HG02588 (cell line): ENCODE data around the gene SPINT2.

Experiments used
- ATAC-seq: cut with Tn5 transposase; IDR thresholded peaks from one replicate; pipeline ENCODE4 v1.9.1; 2021; ENCODE audit warnings: mild to moderate bottlenecking, moderate library complexity; ENCODE audit not compliant: unreplicated experiment

SPINT2 gene

DNA sequence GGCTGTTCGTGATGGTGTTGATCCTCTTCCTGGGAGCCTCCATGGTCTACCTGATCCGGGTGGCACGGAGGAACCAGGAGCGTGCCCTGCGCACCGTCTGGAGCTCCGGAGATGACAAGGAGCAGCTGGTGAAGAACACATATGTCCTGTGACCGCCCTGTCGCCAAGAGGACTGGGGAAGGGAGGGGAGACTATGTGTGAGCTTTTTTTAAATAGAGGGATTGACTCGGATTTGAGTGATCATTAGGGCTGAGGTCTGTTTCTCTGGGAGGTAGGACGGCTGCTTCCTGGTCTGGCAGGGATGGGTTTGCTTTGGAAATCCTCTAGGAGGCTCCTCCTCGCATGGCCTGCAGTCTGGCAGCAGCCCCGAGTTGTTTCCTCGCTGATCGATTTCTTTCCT lies 27.5 kb downstream of the SPINT2 start:
- ATAC-seq, result no peak

DNA sequence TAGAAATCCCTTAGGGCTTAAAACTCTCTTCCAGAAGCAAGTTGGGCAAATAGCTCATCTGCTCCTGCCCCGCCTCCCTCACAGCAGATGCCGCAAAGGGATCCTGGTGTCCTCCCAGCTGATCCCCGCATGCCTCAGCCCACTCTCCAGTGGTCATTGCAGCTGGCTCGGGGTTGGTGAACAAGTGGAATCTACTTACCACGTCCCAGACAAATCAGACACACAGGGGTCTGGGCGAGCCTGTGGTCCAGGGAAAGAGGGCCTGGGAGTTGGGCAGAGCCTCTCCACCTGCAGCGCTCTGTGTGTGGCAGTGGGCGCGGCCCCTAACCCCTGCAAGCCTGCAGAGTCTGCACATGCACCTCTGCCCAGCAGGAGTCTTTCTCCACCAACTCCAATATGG lies 28.9 kb downstream of the SPINT2 start:
- no peak for ATAC-seq

DNA sequence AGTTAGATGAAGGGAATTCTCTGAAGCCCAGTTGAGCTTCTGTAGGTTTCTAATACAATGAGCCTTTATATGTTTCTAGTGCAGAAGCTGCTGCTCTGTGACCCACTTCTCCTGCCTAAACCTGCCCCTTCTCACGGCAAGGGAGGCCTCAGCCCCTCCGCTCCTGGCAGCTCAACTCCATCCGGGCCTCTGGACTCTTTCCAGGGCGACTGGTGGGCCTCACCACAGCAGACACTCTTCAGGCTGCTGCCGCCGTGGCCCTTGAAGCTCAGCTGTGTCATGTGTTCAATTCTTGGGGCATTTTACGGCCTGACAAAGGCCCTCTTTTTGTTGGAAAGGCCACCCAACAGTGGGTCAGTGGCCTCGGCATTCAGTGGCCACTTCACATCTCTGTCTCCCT lies 29.7 kb downstream of the SPINT2 start:
- no peak for ATAC-seq

DNA sequence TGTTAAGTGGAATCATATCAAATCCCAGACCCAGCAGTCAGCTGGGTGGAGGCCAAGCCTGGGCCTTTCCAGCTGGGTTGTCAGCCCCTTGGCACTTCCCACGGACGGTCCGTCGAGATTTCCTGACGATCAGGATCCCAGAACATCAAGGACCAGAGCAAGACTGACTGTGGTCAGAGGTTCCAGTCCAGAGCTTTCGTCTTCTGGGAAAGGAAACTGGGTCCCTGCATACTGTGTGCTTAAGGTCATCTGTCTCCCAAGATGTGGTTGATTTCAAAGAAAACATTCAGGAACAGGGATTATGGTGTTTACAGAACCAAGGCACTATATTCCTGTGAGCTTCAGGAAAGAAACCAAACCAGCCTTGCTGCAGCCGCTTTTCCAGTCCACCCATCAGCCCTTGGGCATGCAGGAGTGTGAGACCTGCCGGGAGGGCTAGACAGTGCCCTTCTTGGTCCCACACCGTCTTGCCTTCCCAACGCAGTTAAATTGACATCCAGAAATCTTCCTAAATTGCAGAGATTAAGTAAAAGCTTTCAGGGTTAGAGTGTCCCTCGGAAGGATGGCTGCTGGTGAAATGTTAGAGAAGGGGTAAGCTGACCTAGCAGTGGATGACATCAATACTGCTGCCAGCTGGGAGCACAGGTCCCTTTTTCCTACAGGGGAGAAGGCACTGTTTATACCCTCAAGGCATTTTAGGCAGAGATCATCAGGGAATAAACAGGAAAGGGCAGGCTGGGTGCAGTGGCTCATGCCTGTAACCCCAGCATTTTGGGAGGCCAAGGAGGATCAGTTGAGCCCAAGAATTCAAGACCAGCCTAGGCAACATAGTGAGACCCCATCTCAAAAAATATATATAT lies 34.7 kb downstream of the SPINT2 start:
- no peak for ATAC-seq

DNA sequence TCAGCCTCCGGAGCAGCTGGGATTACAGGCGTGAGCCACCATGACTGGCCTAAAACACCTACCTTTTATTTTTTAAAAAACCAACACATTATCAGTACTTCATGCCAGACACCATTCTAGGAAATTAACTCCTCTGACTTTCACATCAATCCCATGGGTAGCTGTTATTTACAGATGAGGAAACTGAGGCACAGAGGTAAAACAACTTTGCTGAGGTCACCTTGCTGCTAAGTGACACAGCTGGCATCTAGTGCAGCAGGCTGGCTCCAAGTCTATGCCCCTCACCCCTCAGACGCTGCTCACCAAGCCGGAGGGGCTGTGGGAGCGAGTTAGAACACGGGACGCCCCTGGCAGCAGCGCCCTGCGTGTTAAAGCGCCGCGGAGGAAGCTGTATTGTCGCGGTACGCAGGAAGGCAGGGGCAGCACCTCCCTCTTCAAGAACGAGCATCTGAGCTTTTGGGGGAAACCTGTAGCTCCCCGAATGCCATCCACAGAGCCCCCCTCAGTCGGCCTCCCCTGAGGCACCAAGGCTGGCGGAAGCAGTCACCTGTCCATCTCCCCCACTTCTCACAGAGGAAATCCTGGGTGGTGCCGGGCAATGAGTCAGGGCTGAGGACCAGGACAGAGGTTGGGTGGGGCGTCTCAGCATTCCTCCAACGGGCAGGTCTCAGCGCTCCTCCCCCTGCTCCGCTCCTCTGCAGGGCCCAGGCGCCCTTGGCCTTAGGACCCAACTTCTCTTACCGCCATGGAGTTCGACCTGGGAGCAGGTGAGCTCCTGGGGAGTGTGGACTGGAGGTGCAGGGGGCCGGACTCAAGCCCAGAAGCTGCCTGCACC lies 39.4 kb downstream of the SPINT2 start, which contains the start of gene C19orf33:
Gene C19orf33 (plus strand): TSS at position 735 of the 835 bp plus-strand sequence. CDS start 11 bp downstream, at position 746.
- no peak for ATAC-seq

DNA sequence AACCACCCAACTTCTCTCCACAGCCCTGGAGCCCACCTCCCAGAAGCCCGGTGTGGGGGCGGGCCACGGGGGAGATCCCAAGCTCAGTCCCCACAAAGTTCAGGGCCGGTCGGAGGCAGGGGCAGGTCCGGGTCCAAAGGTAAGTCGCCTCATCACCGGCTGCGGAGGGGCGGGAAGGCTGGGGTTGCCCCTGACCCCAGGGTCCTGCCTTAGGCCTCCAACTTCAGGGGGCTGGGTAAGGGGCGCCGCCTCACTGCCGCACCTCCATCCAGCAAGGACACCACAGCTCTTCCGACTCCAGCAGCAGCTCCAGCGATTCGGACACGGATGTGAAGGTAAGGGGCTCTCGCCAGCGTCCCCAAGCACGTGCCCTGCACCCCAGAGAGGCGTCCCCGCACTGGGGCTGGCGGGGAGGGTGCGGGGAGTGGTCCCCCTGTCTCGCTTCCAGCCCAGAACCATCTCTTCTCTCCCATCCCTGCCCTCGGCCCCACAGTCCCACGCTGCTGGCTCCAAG lies 40.0 kb downstream of the SPINT2 start:
- no peak for ATAC-seq

DNA sequence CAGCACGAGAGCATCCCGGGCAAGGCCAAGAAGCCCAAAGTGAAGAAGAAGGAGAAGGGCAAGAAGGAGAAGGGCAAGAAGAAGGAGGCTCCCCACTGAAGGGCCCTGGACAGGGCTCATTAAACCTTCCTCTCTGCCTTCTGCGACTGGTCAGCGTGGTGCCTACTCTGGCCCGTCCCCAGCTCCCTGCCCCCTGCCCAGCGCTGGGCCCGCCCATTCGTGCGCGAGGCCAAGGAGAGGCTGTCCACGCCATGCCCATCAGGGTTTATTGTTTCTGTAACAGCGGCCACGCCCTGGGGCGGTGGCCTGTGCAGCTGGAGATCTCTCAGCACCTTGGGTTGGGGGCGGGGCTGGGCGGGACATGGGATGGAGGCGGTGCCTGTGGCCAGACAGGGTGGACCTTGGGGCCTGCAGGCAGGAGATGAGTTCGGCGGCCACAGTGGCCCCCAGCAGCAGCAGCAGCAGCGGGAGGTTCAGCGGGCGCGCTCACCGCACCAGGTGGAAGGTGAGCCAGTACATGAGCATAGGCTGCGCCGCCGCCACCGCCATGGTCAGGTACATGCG lies 40.6 kb downstream of the SPINT2 start:
- ATAC-seq, result no peak

DNA sequence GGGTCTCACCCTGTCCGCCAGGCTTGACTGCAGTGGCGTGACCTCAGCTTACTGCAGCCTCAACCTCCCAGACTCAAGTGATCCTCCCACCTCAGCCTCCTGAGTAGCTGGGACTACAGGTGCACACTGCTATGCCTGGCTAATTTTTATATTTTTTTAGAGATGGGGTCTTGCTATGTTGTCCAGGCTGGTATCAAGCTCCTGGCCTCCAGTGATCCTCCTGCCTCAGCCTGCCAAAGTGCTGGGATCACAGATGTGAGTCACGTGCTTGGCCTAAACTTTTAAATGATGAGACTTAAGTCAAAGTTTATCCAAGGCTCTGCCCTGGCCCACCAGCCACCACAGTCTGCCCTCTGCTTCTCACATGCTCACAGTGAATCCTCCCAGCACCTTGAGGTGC lies 41.9 kb downstream of the SPINT2 start:
- no peak for ATAC-seq

DNA sequence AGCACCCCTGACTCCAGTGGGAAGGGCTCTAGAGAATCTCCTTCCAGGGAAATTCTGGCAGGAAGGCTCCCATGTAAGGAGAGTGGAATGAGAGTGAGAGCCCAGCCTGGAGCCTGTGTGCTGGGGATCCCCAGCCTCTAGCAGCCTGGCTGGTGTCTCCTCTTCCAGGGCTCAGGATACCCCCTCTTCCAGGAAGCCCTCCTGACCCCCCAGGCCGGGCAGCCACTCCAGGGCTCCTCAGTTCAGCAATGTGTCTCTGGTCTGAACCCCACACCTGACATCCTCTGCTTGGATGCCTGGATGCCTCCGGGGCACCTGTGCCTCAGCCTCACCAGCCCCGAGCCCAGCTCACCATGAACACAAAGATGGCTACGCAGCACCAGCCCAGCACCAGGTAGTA lies 42.7 kb downstream of the SPINT2 start:
- ATAC-seq, result no peak

DNA sequence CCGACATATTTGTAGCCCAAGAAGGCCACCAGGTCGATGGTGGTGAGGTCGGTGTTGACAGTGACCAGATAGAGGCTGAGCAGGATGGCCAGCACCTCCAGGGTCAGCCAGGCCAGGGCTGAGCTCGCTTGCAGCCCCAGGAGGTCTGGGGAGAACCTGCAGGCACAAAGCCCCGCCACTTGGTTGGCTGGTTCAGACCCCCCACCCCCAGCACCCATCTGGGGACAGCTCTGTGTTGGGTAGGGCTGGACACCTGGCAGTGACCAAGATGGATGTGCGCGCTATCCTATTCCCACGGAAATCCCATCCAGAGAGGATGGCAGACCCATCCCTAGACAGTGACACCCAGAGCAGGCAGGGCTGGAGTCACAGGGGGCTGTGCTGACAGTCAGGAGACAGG lies 43.2 kb downstream of the SPINT2 start:
- no peak for ATAC-seq

DNA sequence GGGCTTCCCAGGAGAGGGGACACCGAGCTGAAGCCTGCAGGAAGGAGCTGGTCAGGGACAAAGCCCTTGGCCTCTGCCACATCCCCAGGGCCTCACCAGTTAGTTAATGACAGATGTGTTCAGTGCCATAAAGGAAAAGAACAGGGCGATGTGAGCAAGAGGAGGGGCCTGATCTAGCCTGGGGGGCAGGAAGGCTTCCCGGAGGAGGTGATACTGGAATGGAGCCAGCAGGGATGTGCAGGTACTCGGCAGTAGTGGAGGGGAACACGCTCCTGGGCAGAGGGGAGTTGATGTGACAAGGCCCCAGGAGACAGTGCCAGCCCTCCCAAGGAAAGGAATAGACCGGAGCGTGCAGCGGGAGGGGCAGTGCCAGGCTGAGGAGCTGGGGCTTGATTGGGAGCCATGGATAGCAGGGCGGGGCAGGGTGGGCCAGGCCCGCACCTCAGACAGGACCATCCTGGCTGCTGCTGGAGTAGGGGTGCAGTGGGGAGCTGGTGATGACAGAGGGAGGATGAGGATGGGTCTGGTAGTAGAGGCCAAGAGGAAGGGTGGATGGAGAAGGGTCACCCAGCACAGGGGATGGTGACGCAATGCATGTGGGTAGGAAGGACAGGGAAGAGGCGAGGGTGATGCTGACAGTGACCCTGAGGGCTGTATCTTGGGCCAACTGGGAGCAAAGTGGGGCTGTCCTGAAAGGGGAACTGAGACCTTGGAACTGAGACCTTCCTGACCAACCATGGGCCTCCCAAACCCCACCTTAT lies 43.8 kb downstream of the SPINT2 start:
- no peak for ATAC-seq

DNA sequence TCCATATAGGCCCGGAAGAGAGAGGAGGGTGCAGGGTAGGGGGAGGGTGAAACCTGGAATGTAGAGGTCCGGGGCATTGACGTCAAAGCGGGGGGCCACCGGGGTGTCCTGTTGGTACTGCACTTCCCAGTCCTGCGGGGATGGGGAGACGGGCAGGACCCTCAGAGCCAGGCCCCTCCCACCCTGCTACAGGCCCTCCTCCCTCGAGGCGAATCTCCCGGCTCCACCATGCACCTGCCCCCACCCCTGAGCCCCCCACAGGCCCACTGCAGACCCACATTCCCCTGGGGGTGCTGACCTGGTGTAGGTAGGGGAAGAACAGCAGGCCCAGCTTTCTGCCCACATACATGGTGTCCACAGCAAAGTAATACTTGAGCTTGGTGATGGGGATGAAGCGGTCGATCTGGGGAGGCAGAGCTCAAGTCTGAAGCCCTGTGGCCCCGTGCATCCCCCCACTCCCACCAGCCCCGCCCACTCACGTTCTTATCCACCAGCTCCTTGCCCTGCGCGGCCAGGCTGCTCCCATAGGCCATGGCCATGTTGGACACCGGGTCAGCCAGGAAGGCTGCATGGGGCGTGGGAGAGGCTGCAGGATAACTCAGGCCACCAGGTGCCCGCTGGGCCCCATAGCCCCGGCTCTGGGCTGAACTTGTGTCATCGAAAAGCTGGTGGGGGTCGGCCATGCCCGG lies 44.7 kb downstream of the SPINT2 start:
- no peak for ATAC-seq

DNA sequence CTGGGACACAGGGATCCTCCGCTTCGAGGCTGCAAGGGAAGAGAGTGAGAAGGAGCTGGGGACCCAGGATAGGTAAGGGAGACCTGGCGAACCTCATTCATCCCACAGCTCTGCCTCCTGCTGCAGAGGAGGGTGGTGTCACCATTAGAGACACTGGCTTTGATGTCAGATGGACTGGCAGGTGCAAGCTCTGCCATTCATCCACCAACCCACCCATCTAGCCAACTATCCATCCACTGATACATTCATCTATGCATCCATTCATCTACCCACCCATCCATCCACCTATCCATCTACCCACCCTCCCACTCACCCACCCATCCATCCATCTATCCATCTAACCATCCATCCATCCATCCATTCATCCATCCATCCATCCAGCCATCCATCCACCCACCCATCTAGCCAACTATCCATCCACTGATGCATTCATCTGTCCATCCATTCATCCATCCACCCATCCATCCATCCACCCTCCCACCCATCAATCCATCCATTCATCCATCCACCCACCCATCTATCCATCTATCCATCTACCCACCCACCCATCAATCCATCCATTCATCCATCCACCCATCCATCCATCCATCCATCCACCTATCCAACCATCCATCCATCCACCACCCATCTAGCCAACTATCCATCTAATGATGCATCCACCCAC lies 45.4 kb downstream of the SPINT2 start:
- ATAC-seq, result no peak

DNA sequence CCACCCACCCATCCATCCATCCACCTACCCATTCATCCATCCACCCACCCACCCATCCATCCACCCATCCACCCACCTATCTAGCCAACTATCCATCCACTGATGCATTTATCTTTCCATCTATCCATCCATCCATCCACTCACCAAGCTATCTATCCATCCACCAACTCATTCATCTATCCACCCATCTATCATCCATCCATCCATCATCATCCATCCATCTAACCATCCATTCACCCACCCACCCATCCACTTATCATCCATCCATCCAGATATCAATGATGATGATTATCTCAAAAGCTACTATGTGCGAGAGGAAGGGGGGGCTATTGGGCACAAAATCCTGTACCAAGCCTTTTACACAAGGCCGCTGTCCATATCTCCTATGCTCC lies 45.9 kb downstream of the SPINT2 start:
- no peak for ATAC-seq

DNA sequence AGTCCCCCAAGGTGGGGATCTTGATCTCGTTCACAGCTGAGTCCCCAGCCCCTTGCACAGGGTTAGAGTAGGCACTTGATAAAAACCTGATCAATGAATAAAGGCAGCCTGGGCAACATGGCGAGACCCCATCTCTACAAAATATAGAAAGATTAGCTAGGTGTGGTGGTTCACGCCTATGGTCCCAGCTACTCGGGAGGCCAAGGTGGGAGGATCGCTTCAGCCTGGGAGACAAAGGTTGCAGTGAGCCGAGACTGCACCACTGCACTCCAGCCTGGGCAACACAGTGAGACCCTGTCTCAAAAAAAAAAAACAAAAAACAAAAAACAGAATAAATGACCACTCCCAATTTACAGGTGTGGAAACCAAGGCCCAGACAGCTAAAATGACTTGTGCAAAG lies 46.6 kb downstream of the SPINT2 start:
- no peak for ATAC-seq

DNA sequence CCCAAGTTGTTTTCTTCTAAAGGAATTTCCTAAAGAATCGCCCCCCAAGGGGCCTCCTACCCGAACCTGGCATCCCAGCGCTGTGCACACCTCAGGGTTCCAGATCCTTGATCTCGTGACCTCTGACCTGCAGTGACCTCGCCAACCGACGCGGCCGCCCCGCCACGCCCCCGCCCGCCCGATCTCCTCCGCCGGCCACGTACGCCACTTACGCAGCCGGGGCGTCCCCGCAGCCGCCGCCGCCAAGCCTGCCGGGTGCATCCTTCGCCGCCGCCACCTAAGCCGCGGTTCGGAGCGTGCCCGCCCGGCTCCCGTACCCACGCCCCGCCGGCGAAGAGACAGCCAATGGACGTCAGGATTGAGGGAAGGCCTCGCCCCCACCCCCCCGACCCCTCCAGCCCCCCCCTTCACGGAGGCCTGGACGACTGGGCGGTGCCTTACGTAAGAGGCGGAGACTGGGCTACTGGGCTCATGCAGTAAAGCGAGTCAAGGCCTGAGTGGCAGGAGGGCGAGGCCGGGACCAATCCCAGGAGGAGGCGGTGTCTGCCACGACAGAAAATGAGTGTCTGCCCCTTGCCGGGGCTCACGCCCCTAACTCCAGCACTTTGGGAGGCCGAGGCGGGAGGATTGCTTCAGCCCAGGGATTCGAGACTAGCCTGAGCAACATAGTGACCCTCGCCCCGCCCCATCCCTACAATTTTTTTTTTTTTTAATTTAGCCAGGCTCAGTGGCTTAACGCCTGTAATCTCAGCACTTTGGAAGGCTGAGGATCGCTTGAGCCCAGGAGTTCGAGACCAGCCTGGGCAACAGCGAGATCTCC lies 51.5 kb downstream of the SPINT2 start, which contains the start of gene YIF1B:
Gene YIF1B (minus strand): TSS at position 291 of the 820 bp plus-strand sequence. CDS start 30 bp downstream, at position 261.
- peak; percentile 85 for ATAC-seq

DNA sequence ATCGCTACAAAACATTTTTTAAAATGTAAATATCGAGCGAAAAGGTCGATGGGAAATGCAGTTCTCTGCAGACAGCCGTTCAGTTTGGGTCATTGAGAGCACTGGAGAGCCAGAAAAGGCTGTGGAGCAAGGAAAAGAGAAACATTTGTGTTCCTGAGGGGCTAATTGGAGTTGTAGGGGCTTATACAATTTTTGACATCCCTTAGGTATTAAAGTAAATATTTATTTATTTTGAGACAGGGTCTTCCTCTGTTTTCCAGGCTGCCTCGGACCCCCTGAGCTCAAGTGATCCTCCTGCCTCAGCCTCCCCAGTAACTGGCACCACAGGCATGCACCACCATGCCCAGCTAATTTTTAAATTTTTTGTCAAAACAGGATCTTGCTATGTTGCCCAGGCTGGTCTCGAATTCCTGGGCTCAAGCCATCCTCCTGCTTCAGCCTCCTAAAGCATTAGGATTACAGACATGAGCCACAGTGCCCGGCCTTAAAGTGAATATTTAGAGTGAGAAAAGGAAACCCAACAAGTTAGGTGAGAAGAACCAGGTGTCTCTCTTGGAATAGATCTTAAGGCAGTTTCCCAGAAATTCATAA lies 52.2 kb downstream of the SPINT2 start:
- no peak for ATAC-seq

DNA sequence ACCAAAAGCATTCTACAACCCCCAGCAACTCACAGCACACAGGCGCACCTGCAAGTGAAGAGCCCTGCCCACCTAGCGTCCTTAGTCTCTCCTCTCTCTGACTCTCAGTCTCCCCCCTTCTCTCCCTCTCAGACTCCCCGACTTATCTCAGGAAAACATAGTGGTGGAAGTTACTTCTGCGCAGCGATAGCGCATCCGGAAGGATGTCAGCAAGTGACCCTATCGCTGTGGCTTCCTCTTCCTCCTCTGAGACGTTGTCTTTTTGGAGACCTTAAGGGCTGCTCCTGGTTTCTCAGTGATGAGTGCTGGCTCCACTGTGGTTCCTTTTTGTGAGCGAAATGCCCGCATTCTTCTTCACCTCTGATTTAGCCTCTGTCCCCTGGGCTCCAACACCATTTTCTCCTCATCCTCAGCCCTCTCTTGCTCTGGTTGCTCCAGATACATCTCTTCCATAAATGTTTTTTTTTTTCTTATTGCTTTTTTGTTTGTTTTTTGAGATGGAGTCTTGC lies 52.8 kb downstream of the SPINT2 start:
- ATAC-seq, result no peak
